Transverse colon (tissue), 3 donors: Measurements from ENCODE around the gene CDK15.

ENCODE experiments used
- POLR2A ChIP-seq: fragments of 450-650 bp; IDR thresholded peaks from one replicate; pipeline ENCODE4 v1.6.1; 2016; ENCODE audit warnings: antibody characterized with exemption, mild to moderate bottlenecking, moderate library complexity
- TF ChIP-seq, protein P1 (sequence below), 5 experiments: fragments of 200-600 bp in 3 of 5; fragments of 450-650 bp in 2 of 5; sonication (generic) in 3 of 5; IDR thresholded peaks; 1 replicate in 2 of 5; 2 replicates in 3 of 5; pipeline ENCODE4 v1.5.1; 2016 to 2017; ENCODE audit warnings: antibody characterized with exemption in 5 of 5, inconsistent platforms in 3 of 5, mild to moderate bottlenecking in 2 of 5, moderate library complexity in 1 of 5

DNA sequence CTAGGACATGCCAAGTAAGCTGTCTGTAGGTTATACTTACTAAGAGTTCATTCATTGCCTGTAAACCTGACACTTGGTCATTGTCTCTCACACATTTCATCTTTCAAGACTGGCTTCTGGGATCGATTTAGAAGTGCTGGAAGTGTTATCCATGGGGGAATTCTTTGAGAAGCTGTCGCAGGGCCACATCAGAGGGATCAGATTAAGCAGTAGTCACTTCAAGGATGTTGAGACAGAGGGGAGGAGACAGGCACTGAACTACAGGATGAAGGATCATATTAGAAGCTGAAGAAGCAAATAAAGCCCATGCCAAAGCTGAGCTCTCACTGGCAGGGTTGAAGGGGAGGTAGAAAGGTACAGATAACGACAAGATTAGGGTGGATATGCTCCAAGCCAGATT, 49.0 kb downstream of the CDK15 start:
- TF ChIP-seq, protein P1, sequence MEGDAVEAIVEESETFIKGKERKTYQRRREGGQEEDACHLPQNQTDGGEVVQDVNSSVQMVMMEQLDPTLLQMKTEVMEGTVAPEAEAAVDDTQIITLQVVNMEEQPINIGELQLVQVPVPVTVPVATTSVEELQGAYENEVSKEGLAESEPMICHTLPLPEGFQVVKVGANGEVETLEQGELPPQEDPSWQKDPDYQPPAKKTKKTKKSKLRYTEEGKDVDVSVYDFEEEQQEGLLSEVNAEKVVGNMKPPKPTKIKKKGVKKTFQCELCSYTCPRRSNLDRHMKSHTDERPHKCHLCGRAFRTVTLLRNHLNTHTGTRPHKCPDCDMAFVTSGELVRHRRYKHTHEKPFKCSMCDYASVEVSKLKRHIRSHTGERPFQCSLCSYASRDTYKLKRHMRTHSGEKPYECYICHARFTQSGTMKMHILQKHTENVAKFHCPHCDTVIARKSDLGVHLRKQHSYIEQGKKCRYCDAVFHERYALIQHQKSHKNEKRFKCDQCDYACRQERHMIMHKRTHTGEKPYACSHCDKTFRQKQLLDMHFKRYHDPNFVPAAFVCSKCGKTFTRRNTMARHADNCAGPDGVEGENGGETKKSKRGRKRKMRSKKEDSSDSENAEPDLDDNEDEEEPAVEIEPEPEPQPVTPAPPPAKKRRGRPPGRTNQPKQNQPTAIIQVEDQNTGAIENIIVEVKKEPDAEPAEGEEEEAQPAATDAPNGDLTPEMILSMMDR (IDR thresholded peaks at IDR 0.05): no peak
- TF ChIP-seq POLR2A: no peak
